ENCODE data around the gene CASP7.

CASP7 gene

GRCh38 chr10:113742466-113742865 is 62.8 kb downstream of the CASP7 start:
- no peaks in the 10 kb centered on the region for H3K36me3 Mint-ChIP-seq (ENCODE audit: low read depth)
- TF ChIP-seq CTCF (IDR thresholded peaks at IDR 0.05), result no peak
- H3K27ac Mint-ChIP-seq, result no peak overlapping the region
- no peaks in the 10 kb centered on the region for H3K4me1 Mint-ChIP-seq
- H3K27me3 Mint-ChIP-seq (ENCODE audit: low read depth, poor library complexity), result peaks cover 7% of the 10 kb centered on the region
- peaks cover 3% of the 10 kb centered on the region for H3K9me3 Mint-ChIP-seq
- no peak for DNase-seq
- H3K4me3 Mint-ChIP-seq, result no peak overlapping the region

- Mint-ChIP-seq H3K27ac (no peak overlapping the region), H3K9me3 (peaks cover 3% of the 10 kb centered on the region), H3K27me3 (ENCODE audit: low read depth, poor library complexity) (peaks cover 7% of the 10 kb centered on the region), H3K36me3 (ENCODE audit: low read depth) (no peaks in the 10 kb centered on the region), H3K4me3 (no peak overlapping the region), H3K4me1 (no peaks in the 10 kb centered on the region)
- TF ChIP-seq CTCF (IDR thresholded peaks at IDR 0.05), result no peak
- DNase-seq, result no peak
Measured at GRCh38 chr10:113743594-113743993, 63.9 kb downstream of the CASP7 start.

- H3K9me3 Mint-ChIP-seq, result peaks cover 3% of the 10 kb centered on the region
- H3K27ac Mint-ChIP-seq, result no peak overlapping the region
- H3K4me3 Mint-ChIP-seq, result no peak overlapping the region
- peaks cover 3% of the 10 kb centered on the region for H3K27me3 Mint-ChIP-seq (ENCODE audit: low read depth, poor library complexity)
- no peak for DNase-seq
- TF ChIP-seq CTCF (IDR thresholded peaks at IDR 0.05), result no peak
- no peaks in the 10 kb centered on the region for H3K4me1 Mint-ChIP-seq
- no peaks in the 10 kb centered on the region for H3K36me3 Mint-ChIP-seq (ENCODE audit: low read depth)
Measured at GRCh38 chr10:113745374-113745773, 65.7 kb downstream of the CASP7 start.

GRCh38 chr10:113746217-113746957 is 66.7 kb downstream of the CASP7 start:
- TF ChIP-seq CTCF (IDR thresholded peaks at IDR 0.05), result no peak
- Mint-ChIP-seq H3K9me3 (peaks cover 3% of the 10 kb centered on the region), H3K27ac (no peak overlapping the region), H3K36me3 (ENCODE audit: low read depth) (no peaks in the 10 kb centered on the region), H3K4me1 (no peaks in the 10 kb centered on the region), H3K27me3 (ENCODE audit: low read depth, poor library complexity) (peaks cover 3% of the 10 kb centered on the region), H3K4me3 (no peak overlapping the region)
- no peak for DNase-seq

- Mint-ChIP-seq H3K27ac (no peak within 1 kb of the TSS), H3K4me1 (peaks cover 6% of the 10 kb centered on the region), H3K9me3 (no peaks in the 10 kb centered on the region), H3K4me3 (no peak within 1 kb of the TSS), H3K36me3 (ENCODE audit: low read depth) (no peaks in the 10 kb centered on the region), H3K27me3 (ENCODE audit: low read depth, poor library complexity) (peaks cover 3% of the 10 kb centered on the region)
- TF ChIP-seq CTCF (IDR thresholded peaks at IDR 0.05), result no peak
- DNase-seq, result no peak
Measured at GRCh38 chr10:113751181-113751732, 71.5 kb downstream of the CASP7 start, which contains the start of gene PLEKHS1. Gene PLEKHS1 (plus strand): TSS chr10:113751682. CDS start chr10:113755278, 3,596 bp downstream.

GRCh38 chr10:113752553-113752952 is 72.8 kb downstream of the CASP7 start:
- TF ChIP-seq CTCF (IDR thresholded peaks at IDR 0.05), result no peak
- Mint-ChIP-seq H3K36me3 (ENCODE audit: low read depth) (no peaks in the 10 kb centered on the region), H3K27ac (no peak overlapping the region), H3K4me3 (no peak overlapping the region), H3K27me3 (ENCODE audit: low read depth, poor library complexity) (peaks cover 3% of the 10 kb centered on the region), H3K4me1 (peaks cover 6% of the 10 kb centered on the region), H3K9me3 (no peaks in the 10 kb centered on the region)
- no peak for DNase-seq
